Tibial nerve (tissue), 4 donors: ENCODE measurements around the gene DOCK2. TPM values are rescaled to one million over a fixed set of nuclear protein-coding genes. Genes with fewer than 3 reads are reported as not detected.

Experiments
- DNase-seq, 2 donors: peaks; one replicate each; pipeline ENCODE4 v3.0.0-alpha.2; 2019; ENCODE audit warnings: low spot score in 2 of 2
- H3K27ac ChIP-seq, 4 donors: fragments of 200-600 bp; sonication (generic) in 3 of 4; one replicate each; pipeline ENCODE4 v1.5.1; 2017 to 2019; ENCODE audit warnings: mild to moderate bottlenecking in 1 of 4
- H3K27me3 ChIP-seq, 2 donors: fragments of 200-600 bp; sonication (generic) in 1 of 2; one replicate each; pipeline versions ENCODE4 v1.5.1 to v1.6.0; 2017 to 2019
- H3K36me3 ChIP-seq, 3 donors: fragments of 200-600 bp; sonication (generic); one replicate each; pipeline ENCODE4 v1.5.1; 2018 to 2019
- H3K4me1 ChIP-seq, 4 donors: fragments of 200-600 bp; sonication (generic) in 3 of 4; one replicate each; pipeline ENCODE4 v1.5.1; 2017 to 2019
- H3K4me3 ChIP-seq, 4 donors: fragments of 200-600 bp; sonication (generic) in 3 of 4; one replicate each; pipeline ENCODE4 v1.5.1; 2017 to 2019; ENCODE audit warnings: mild to moderate bottlenecking in 1 of 4, moderate library complexity in 1 of 4
- H3K9me3 ChIP-seq, 4 donors: fragments of 200-600 bp; sonication (generic) in 3 of 4; one replicate each; pipeline ENCODE4 v1.5.1; 2017 to 2019
- EP300 ChIP-seq, 2 donors: sonication (generic); formaldehyde crosslinking; IDR thresholded peaks; one replicate each; pipeline ENCODE4 v1.6.1; 2017; ENCODE audit warnings: antibody characterized with exemption in 2 of 2, mild to moderate bottlenecking in 1 of 2
- POLR2A ChIP-seq, 2 donors: fragments of 450-650 bp; IDR thresholded peaks; one replicate each; pipeline ENCODE4 v1.6.1; 2017; ENCODE audit warnings: antibody characterized with exemption in 2 of 2, mild to moderate bottlenecking in 2 of 2, moderate library complexity in 2 of 2
- WGBS, 2 donors: methylation state at CpG; one replicate each; pipeline ENCODE4 v1.1.5; 2018; 5-methylcytosine and 5-hydroxymethylcytosine counted together
- total RNA-seq, 4 donors: library from RNA; depleted of rRNA; stranded (reverse); fragments of >200 nt; gene quantifications; one replicate each; pipeline ENCODE4 v1.1.0, GENCODE V29; 2016
- TF ChIP-seq, protein P1 (sequence below), 5 experiments: fragments of 200-600 bp in 3 of 5; fragments of 450-650 bp in 2 of 5; sonication (generic) in 3 of 5; IDR thresholded peaks; one replicate each; pipeline ENCODE4 v1.5.1; 2016 to 2019; ENCODE audit warnings: antibody characterized with exemption in 5 of 5, mild to moderate bottlenecking in 3 of 5, moderate library complexity in 2 of 5

The DOCK2 gene
- total RNA-seq, 4 donors from 2014 or later: 14.9 to 83.4 (median 23.8) TPM

DNA sequence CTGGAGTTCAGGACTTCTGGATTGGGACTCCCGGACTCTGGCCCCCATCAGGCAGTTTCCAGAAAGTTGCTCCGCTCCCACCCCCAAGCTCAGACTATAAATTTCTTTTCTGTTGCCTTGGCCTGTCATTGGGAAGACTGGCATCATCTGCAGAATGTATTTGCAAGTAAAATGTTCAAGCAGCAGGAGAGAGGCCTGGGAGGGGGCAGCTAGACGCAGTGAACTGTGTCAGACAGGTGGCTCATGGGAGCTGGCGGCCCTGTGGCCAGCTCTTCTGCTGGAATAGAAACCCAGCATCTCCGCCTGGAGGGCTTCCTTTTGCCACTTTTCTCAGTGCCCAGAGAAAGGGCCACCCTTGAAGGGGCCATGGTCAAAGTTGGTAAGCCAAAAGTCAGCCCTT, 327.2 kb downstream of the DOCK2 start:
- no peak overlapping the region for H3K4me3 ChIP-seq
- DNase-seq: no peak
- no peaks in the 10 kb centered on the region for H3K4me1 ChIP-seq
- H3K36me3 ChIP-seq: no peaks in the 10 kb centered on the region
- WGBS, 2 donors: 64 to 74% methylated on average over 4 to 5 of the region's 5 CpGs
- no peak overlapping the region for H3K27ac ChIP-seq
- no peaks in the 10 kb centered on the region for H3K9me3 ChIP-seq
- no peak for TF ChIP-seq POLR2A (IDR thresholded peaks at IDR 0.05)
- no peaks in the 10 kb centered on the region for H3K27me3 ChIP-seq

DNA sequence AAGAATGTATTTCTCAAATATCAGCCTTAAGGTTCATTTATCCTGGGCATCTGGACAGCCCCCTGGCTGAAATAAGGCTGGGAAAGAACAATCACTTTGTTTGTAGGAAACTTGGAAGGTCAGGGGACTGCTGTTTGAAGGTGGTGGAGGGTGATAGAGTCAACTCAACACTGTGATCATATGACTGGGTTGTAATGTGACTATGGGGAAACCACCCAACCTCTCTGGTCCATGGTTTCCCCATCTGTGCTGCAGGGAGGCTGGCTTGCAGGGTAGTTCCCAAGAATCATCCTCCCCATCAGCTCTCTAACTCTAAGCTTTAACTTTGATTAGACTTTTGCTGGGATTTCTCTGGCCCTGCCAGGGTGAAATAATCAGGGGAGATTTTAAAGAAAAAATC, 333.3 kb downstream of the DOCK2 start:
- Histone ChIP-seq H3K9me3 (no peaks in the 10 kb centered on the region), H3K27ac (no peak overlapping the region), H3K36me3 (no peaks in the 10 kb centered on the region), H3K27me3 (no peaks in the 10 kb centered on the region), H3K4me1 (no peaks in the 10 kb centered on the region), H3K4me3 (no peak overlapping the region)
- DNase-seq: no peak
- TF ChIP-seq, protein P1, sequence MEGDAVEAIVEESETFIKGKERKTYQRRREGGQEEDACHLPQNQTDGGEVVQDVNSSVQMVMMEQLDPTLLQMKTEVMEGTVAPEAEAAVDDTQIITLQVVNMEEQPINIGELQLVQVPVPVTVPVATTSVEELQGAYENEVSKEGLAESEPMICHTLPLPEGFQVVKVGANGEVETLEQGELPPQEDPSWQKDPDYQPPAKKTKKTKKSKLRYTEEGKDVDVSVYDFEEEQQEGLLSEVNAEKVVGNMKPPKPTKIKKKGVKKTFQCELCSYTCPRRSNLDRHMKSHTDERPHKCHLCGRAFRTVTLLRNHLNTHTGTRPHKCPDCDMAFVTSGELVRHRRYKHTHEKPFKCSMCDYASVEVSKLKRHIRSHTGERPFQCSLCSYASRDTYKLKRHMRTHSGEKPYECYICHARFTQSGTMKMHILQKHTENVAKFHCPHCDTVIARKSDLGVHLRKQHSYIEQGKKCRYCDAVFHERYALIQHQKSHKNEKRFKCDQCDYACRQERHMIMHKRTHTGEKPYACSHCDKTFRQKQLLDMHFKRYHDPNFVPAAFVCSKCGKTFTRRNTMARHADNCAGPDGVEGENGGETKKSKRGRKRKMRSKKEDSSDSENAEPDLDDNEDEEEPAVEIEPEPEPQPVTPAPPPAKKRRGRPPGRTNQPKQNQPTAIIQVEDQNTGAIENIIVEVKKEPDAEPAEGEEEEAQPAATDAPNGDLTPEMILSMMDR (IDR thresholded peaks at IDR 0.05): no peak
- TF ChIP-seq POLR2A (IDR thresholded peaks at IDR 0.05) (no peak), EP300 (IDR thresholded peaks at IDR 0.05) (no peak)

DNA sequence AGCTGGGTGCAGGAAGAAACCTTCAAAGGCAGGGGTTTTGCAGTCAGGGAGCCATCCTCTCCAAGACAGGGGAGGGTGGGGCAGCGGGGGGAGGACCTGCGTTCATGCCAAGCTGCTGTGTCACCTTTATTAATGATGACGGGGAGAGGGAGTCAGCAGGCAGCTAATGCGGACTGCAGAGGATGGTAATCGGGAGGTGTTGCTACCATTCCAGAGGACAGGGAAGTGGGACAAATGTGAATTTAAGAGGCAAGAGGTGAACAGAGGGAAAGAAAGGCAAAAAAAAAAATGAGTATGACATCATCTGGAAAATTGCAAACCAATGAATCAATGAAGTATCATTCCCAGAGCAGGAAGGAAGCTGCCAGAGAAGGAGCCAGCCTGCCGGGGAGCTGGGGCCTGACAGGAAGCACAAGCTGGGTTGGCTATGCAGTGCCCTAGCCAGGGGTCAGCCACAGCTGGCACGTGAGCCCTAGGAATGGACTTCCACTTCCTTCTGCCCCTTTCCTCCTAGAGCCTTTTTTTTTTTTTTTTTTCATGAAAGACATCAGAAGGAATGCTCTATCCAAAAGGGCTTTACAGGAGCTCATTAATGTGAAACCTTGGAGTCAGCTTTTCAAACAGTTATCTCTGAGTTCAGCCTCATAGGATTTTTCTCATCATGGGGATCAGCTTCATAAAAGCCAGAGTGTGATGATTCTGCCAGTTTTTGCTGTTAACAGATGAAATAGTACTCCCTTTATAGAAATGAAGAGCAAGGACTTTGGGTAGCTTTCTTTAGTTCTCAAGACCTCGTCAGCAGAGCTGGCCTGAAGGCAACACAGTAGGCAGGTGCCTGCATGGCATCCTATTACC, 334.1 kb downstream of the DOCK2 start:
- H3K4me1 ChIP-seq: no peaks in the 10 kb centered on the region
- WGBS, 2 donors: 53 to 58% methylated on average over 8 of the region's 8 CpGs
- TF ChIP-seq, protein P1 (IDR thresholded peaks at IDR 0.05): no peak
- TF ChIP-seq POLR2A (IDR thresholded peaks at IDR 0.05) (no peak), EP300 (IDR thresholded peaks at IDR 0.05) (no peak)
- DNase-seq: peak in 1 of 2 donors; percentile 6
- no peaks in the 10 kb centered on the region for H3K9me3 ChIP-seq
- no peaks in the 10 kb centered on the region for H3K27me3 ChIP-seq
- H3K4me3 ChIP-seq: no peak overlapping the region
- H3K36me3 ChIP-seq: no peaks in the 10 kb centered on the region
- H3K27ac ChIP-seq: no peak overlapping the region

DNA sequence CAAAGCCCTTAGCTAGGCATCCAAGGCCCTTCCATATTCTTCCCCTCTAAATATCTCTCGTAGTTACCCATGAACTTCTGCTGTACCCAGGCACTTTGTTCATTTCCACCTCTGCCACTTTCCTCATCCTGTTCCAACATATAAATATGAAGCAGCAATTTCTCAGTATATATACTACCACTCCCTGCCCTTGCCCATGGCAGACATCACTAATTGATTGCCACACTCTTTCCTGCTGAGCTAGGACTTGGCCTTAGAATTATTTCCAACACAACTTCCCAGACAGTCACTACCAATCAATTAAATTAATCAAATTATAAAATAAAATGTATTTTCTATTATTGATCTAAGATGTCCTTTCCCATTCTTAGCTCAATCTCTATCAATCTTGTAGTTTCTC, 334.7 kb downstream of the DOCK2 start:
- Histone ChIP-seq H3K4me3 (no peak overlapping the region), H3K27me3 (no peaks in the 10 kb centered on the region), H3K36me3 (no peaks in the 10 kb centered on the region), H3K27ac (no peak overlapping the region), H3K4me1 (no peaks in the 10 kb centered on the region), H3K9me3 (no peaks in the 10 kb centered on the region)
- 90 to 96% methylated on average over 1 of the region's 1 CpG for WGBS, 2 donors
- DNase-seq: no peak
- TF ChIP-seq EP300 (IDR thresholded peaks at IDR 0.05) (no peak), POLR2A (IDR thresholded peaks at IDR 0.05) (no peak)
- TF ChIP-seq, protein P1 (IDR thresholded peaks at IDR 0.05): no peak

DNA sequence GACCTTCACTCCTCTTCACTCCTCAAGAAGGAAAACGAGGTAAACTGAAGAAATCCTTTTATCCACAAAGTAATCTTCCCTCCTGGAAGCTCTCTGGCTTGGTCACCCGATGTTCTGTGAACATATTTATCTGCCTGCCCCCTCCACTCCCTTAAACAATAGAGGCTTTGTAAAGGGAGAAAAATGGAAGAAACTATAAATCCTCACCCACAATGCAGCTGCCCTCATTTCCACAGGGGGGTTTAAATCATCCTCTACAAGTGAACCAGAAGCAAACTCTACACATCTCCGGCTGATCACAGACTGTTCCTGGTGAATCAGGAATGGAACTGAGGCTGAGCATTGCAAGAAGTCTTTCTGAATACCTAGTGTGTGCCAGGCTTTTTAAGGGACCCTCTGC, 336.0 kb downstream of the DOCK2 start:
- Histone ChIP-seq H3K27me3 (no peaks in the 10 kb centered on the region), H3K36me3 (no peaks in the 10 kb centered on the region), H3K4me1 (no peaks in the 10 kb centered on the region), H3K9me3 (no peaks in the 10 kb centered on the region), H3K27ac (no peak overlapping the region), H3K4me3 (no peak overlapping the region)
- WGBS, 2 donors: 27 to 38% methylated on average over 3 of the region's 3 CpGs
- no peak for DNase-seq
- TF ChIP-seq POLR2A (IDR thresholded peaks at IDR 0.05) (no peak), EP300 (IDR thresholded peaks at IDR 0.05) (no peak)
- TF ChIP-seq, protein P1 (IDR thresholded peaks at IDR 0.05): no peak
